Naive B cell (primary cell): Measurements from ENCODE around the gene PSMB2. TPM values are rescaled to one million over a fixed set of nuclear protein-coding genes. Genes with fewer than 3 reads are reported as not detected.

Experiments
- ATAC-seq, 2 donors: fragments of 150-1000 bp; cut with Tn5 transposase; 2 replicates each; pipeline ENCODE4 v1.10.0; 2021; ENCODE audit warnings: low read depth in 2 of 2, mild to moderate bottlenecking in 2 of 2, moderate library complexity in 2 of 2
- DNase-seq: peaks from one replicate; pipeline ENCODE4 v3.0.0; 2022
- H3K27ac Mint-ChIP-seq, 6 donors: one replicate each; pipeline ENCODE4 v1.8.0; 2020 to 2022; ENCODE audit warnings: mild to moderate bottlenecking in 6 of 6, mixed read lengths in 6 of 6, moderate library complexity in 5 of 6, inconsistent platforms in 2 of 6
- H3K27me3 Mint-ChIP-seq, 3 donors: one replicate each; pipeline ENCODE4 v1.8.0; 2021 to 2022; ENCODE audit warnings: mixed read lengths in 3 of 3, mild to moderate bottlenecking in 1 of 3
- H3K36me3 Mint-ChIP-seq, 2 donors: one replicate each; pipeline ENCODE4 v1.8.0; 2020 to 2022; ENCODE audit warnings: mixed read lengths in 2 of 2, inconsistent platforms in 1 of 2, mild to moderate bottlenecking in 1 of 2
- H3K4me1 Mint-ChIP-seq, 3 donors: one replicate each; pipeline ENCODE4 v1.8.0; 2020 to 2022; ENCODE audit warnings: mixed read lengths in 3 of 3, inconsistent platforms in 1 of 3, mild to moderate bottlenecking in 1 of 3, moderate library complexity in 1 of 3
- H3K4me3 Mint-ChIP-seq, 8 donors: one replicate each; pipeline ENCODE4 v1.8.0; 2020 to 2022; ENCODE audit warnings: mild to moderate bottlenecking in 8 of 8, mixed read lengths in 8 of 8, moderate library complexity in 8 of 8, inconsistent platforms in 2 of 8
- H3K9me3 Mint-ChIP-seq, 7 donors: one replicate each; pipeline ENCODE4 v1.8.0; 2020 to 2022; ENCODE audit warnings: mixed read lengths in 7 of 7, mild to moderate bottlenecking in 5 of 7, inconsistent platforms in 2 of 7, moderate library complexity in 1 of 7
- polyA plus RNA-seq, 6 donors: library from polyadenylated mRNA; unstranded; fragments of 300-500 nt; fragmentation: Illumina TruSeq; gene quantifications; one replicate each; pipeline ENCODE4 v1.2.3, GENCODE V29; 2021; ENCODE audit warnings: low read depth in 6 of 6

PSMB2 gene
- polyA plus RNA-seq, 6 donors from 2014 or later = 59.7 to 69.0 (median 65.9) TPM

DNA sequence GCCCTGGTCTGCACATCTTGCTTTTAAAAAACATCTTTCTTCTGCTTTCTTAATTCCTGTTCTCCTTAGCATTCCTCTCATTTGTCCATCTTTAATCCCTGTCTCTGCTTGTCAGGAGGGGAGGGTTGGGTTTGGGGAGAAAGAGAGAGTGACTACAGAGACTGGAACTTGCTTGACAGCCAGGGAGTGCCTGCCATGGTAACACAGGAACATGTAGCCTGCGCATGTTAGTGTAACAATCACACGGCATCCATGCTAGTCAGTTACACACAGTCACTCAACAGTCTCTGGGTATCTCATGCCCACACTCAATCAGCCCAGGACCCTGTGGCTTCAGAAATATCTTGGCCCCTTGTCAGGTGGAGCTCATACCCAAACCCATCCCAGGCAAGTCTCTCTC is 69.0 kb downstream of the PSMB2 start:
- H3K9me3 Mint-ChIP-seq = no peaks in the 10 kb centered on the region
- peaks cover 16 to 32% (median 24%) of the 10 kb centered on the region in 3 donors for H3K27me3 Mint-ChIP-seq
- DNase-seq = no peak
- H3K4me1 Mint-ChIP-seq = peaks cover 19 to 33% (median 24%) of the 10 kb centered on the region in 3 donors
- H3K36me3 Mint-ChIP-seq = peaks cover 0 to 4% of the 10 kb centered on the region in 2 donors
- H3K27ac Mint-ChIP-seq = peak overlapping the region in 2 of 6 donors; percentile 30 to 60
- no peak overlapping the region for H3K4me3 Mint-ChIP-seq
- no peak for ATAC-seq

DNA sequence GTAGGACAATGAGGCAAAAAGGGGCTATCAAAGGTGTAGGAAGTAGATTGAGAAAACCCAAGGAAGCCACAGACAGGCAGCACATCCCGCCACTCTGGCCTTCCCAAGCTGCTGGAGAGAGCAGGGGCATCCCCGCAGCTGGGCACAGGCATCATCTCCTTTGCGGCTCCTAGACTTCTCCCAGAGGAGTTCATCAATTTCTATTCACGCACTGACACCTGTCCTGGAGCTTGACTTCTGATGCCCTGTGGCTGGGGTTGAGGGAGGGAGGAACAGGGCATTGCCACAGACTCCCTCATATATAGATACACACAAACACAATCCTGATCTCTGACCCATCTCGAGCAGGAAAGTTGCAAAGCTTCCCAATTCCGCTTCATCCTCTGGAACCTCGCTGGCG is 70.1 kb downstream of the PSMB2 start:
- Mint-ChIP-seq H3K4me1 (peaks cover 16 to 27% (median 21%) of the 10 kb centered on the region in 3 donors), H3K36me3 (peaks cover 0 to 4% of the 10 kb centered on the region in 2 donors), H3K27ac (no peak overlapping the region), H3K9me3 (no peaks in the 10 kb centered on the region), H3K4me3 (no peak overlapping the region), H3K27me3 (peaks cover 16 to 32% (median 24%) of the 10 kb centered on the region in 3 donors)
- DNase-seq (no peak), ATAC-seq (no peak)

- no peaks in the 10 kb centered on the region for H3K9me3 Mint-ChIP-seq
- H3K36me3 Mint-ChIP-seq = peaks cover 0 to 4% of the 10 kb centered on the region in 2 donors
- peaks cover 10 to 21% (median 15%) of the 10 kb centered on the region in 3 donors for H3K4me1 Mint-ChIP-seq
- peak overlapping the region in 1 of 6 donors; percentile 56 for H3K27ac Mint-ChIP-seq
- ATAC-seq (no peak), DNase-seq (no peak)
- peaks cover 16 to 28% (median 24%) of the 10 kb centered on the region in 3 donors for H3K27me3 Mint-ChIP-seq
- H3K4me3 Mint-ChIP-seq = no peak overlapping the region
These were observed 70.7 kb downstream of the PSMB2 start for GRCh38 chr1:35570589-35571137.

- ATAC-seq (no peak), DNase-seq (no peak)
- no peak overlapping the region for H3K4me3 Mint-ChIP-seq
- no peak overlapping the region for H3K27ac Mint-ChIP-seq
- peaks cover 5 to 15% (median 11%) of the 10 kb centered on the region in 3 donors for H3K4me1 Mint-ChIP-seq
- no peaks in the 10 kb centered on the region for H3K9me3 Mint-ChIP-seq
- H3K27me3 Mint-ChIP-seq = peaks cover 16 to 21% (median 19%) of the 10 kb centered on the region in 3 donors
- H3K36me3 Mint-ChIP-seq = no peaks in the 10 kb centered on the region
These were observed 71.4 kb downstream of the PSMB2 start for GRCh38 chr1:35569936-35570335.

DNA sequence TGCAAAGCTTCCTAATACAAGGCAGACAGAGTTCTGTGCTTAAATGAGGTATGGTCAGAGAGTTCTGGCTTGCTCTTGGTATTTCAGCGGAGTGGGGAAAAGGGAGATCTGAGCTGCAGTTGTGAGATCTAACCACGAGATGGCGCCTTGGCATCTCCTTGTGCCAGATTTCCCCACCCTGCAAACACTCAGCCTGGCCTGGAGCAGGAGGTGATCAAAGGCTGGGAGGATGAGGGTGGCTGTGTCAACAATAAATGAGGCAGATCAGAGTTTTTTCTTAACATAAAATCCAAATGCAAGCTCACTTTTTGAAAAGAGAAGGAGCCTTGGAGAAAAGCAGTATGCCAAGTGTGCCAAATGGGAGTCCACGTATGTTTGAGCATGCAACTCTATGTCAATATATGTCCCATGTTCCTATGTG is 72.3 kb downstream of the PSMB2 start:
- DNase-seq (peak; percentile 55), ATAC-seq (peak; percentile 59 to 69)
- Mint-ChIP-seq H3K4me1 (peaks cover 11 to 22% (median 19%) of the 10 kb centered on the region in 3 donors), H3K9me3 (no peaks in the 10 kb centered on the region), H3K27ac (no peak overlapping the region), H3K36me3 (no peaks in the 10 kb centered on the region), H3K4me3 (no peak overlapping the region), H3K27me3 (peaks cover 16 to 19% (median 16%) of the 10 kb centered on the region in 3 donors)

- DNase-seq = no peak
- Mint-ChIP-seq H3K9me3 (no peaks in the 10 kb centered on the region), H3K27me3 (peaks cover 16 to 19% (median 16%) of the 10 kb centered on the region in 3 donors), H3K4me1 (peaks cover 11 to 22% (median 19%) of the 10 kb centered on the region in 3 donors), H3K36me3 (no peaks in the 10 kb centered on the region), H3K27ac (no peak overlapping the region), H3K4me3 (no peak overlapping the region)
- ATAC-seq = no peak
These were observed 73.3 kb downstream of the PSMB2 start for GRCh38 chr1:35567947-35568558.

DNA sequence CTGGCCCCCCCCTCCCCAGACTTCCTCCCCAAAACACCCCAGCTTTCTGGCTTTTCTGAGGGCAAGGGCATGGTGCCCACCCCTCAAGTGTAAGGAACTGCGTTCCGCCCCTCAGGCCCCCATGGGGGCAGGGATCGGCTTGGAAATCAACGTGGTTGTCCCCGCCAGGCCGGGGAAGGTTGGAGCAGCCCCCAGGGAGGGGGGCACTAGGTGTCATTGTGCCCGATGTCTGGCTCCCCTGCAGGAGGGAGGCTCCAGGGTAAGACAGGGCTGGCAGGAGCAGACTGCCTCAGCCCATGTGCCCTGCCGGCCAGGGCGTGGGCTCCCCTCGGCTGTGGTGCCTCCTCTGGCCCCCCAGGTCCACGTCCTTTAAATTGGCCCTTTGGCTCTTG is 75.6 kb downstream of the PSMB2 start:
- DNase-seq (no peak), ATAC-seq (no peak)
- H3K4me1 Mint-ChIP-seq = peaks cover 15 to 27% (median 23%) of the 10 kb centered on the region in 3 donors
- no peaks in the 10 kb centered on the region for H3K9me3 Mint-ChIP-seq
- no peaks in the 10 kb centered on the region for H3K36me3 Mint-ChIP-seq
- peaks cover 0 to 5% (median 0%) of the 10 kb centered on the region in 3 donors for H3K27me3 Mint-ChIP-seq
- H3K4me3 Mint-ChIP-seq = no peak overlapping the region
- no peak overlapping the region for H3K27ac Mint-ChIP-seq

DNA sequence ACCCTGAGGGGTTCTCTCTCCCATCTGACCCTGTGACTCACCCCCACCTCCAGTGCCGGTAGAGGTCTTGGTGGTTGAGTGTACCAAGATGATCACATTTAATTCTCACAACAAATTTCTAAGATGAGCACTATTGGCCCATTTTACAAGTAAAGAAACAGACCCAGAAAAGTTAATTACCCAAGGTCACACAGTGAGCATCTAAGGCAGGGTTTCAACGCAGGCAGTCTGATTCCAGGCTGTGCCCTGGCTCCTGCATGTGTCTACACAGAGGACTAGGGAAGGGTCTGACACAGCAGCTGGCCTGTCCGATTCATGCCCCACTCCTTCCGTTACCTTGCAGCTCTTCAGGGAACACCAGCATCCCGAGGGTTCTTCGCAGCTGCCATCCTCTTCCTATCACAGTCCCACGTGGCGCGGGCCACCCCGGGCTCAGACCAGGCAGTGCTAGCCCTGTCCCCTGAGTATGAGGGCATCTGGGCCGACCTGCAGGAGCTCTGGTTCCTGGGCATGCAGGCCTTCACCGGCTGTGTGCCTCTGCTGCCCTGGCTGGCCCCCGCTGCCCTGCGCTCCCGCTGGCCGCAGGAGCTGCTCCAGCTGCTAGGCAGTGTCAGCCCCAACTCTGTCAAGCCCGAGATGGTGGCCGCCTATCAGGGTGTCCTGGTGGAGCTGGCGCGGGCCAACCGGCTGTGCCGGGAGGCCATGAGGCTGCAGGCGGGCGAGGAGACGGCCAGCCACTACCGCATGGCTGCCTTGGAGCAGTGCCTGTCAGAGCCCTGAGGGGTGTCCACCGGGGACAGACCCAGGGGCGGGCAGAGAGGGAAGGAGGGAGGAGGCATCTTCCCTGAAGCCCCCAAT is 76.2 kb downstream of the PSMB2 start:
- Mint-ChIP-seq H3K27me3 (no peaks in the 10 kb centered on the region), H3K27ac (peak overlapping the region in 3 of 6 donors; percentile 14 to 81 (median 54)), H3K9me3 (no peaks in the 10 kb centered on the region), H3K36me3 (no peaks in the 10 kb centered on the region), H3K4me1 (peaks cover 15 to 28% (median 23%) of the 10 kb centered on the region in 3 donors), H3K4me3 (peak overlapping the region in 1 of 8 donors; percentile 6)
- DNase-seq (no peak), ATAC-seq (no peak)

DNA sequence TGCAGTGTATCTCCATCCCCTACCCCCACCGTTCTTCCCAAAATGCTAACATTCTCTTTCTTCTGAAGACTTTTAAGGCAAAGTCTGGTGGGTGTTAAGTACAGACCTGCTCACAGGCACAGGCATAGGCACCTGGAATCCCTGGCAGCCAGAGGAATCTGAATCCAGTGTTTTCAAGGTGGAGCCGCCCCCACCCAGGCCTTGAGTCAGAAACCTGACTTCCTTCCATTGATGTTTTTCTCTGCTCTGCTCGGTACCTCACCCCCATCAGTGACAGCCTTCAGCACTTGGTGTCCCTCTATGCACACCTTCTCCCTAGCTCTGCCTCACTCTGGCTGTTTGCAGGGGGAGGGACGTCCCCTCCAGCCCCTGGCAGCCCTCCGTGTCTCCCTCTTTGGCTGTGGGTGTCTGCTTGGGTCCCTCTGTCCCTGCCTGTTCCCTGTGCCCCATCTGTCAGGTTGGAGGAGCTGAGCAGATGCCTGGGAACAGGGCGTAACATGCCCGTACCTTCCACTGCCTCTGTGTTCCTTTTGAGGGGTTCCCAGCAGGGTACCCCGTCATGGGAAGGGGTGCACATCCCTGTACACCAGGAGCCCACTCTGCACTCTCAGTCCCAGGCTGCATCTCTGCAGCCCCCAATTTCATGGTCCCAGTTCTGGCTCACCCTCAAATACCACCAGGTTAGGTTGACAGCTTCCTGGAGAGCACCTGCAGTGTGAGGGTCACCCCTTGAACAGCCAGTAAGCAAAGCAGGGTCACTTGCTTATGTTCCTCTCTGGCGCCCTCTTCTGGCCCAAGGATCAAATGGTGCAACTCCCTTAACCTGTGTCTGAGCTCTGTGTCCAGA is 77.1 kb downstream of the PSMB2 start:
- peak; percentile 72 to 78 for ATAC-seq
- no peaks in the 10 kb centered on the region for H3K27me3 Mint-ChIP-seq
- peak overlapping the region in 1 of 8 donors; percentile 6 for H3K4me3 Mint-ChIP-seq
- DNase-seq = peak; percentile 68
- no peaks in the 10 kb centered on the region for H3K9me3 Mint-ChIP-seq
- H3K27ac Mint-ChIP-seq = peak overlapping the region in 4 of 6 donors; percentile 14 to 81 (median 55)
- H3K36me3 Mint-ChIP-seq = no peaks in the 10 kb centered on the region
- H3K4me1 Mint-ChIP-seq = peaks cover 20 to 35% (median 27%) of the 10 kb centered on the region in 3 donors

DNA sequence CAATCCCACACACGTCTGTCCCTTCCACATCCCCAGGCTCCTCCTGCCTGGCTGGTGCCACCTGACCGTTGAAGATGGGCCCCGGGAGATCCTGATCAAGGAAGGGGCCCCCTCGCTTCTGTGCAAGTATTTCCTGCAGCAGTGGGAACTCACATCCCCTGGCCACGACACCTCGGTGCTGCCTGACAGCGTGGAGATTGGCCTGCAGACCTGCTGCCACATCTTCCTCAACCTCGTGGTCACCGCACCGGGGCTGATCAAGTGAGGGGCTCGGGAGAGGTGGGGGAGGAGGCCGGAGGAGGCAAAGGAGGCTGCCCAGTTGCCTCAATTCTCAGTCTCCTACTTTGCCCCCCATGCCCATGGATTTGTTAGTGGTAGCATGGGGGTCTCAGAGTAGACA is 78.2 kb downstream of the PSMB2 start:
- Mint-ChIP-seq H3K36me3 (no peaks in the 10 kb centered on the region), H3K27me3 (no peaks in the 10 kb centered on the region), H3K27ac (peak overlapping the region in 1 of 6 donors; percentile 30), H3K4me3 (no peak overlapping the region), H3K9me3 (no peaks in the 10 kb centered on the region), H3K4me1 (peaks cover 23 to 30% (median 25%) of the 10 kb centered on the region in 3 donors)
- ATAC-seq (no peak), DNase-seq (no peak)

- peak overlapping the region in 2 of 8 donors; percentile 53 to 69 for H3K4me3 Mint-ChIP-seq
These were observed 79.2 kb downstream of the PSMB2 start for GRCh38 chr1:35561972-35562680.

DNA sequence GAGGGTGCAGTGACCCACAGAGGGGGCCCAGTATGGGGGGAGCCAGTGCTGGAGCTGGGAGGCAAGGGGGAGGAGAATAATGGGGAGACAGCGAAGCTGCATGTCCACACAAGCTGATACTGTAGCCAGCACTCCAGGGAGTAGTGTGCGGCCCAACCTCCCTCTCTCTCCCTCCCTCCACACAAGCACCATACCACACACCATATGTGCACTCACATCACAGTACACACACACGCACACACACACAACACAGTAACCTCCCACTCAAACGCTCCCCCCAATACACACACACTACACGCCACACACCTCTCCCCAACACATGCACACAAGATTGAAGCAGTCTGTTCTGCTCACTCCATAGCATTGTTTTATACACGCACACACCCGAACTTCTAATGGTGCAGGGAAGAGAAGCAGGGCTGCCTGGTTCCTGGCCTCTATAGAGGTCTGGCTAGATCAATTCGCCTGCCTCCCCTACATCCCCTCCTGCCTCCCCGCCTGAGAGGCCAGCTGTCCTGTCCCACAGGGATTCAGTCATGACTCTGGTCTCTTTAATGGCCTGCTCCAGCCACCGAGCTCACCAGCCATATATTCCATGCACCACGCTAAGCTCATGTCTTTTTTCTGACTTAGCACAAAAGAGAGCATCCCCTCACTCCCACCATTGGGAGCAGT is 79.9 kb downstream of the PSMB2 start:
- no peaks in the 10 kb centered on the region for H3K27me3 Mint-ChIP-seq
- no peaks in the 10 kb centered on the region for H3K36me3 Mint-ChIP-seq
- peak overlapping the region in 2 of 6 donors; percentile 66 to 69 for H3K27ac Mint-ChIP-seq
- H3K9me3 Mint-ChIP-seq = no peaks in the 10 kb centered on the region
- no peak for DNase-seq
- ATAC-seq = no peak
- peaks cover 30 to 34% (median 33%) of the 10 kb centered on the region in 3 donors for H3K4me1 Mint-ChIP-seq
- H3K4me3 Mint-ChIP-seq = peak overlapping the region in 4 of 8 donors; percentile 4 to 55 (median 38)

More at GRCh38 chr1:35561972-35562680, 79.2 kb downstream of the PSMB2 start:
- peak overlapping the region in 2 of 6 donors; percentile 32 to 69 for H3K27ac Mint-ChIP-seq
- no peaks in the 10 kb centered on the region for H3K9me3 Mint-ChIP-seq
- no peaks in the 10 kb centered on the region for H3K36me3 Mint-ChIP-seq
- DNase-seq (no peak), ATAC-seq (no peak)
- H3K4me1 Mint-ChIP-seq = peaks cover 30 to 31% (median 30%) of the 10 kb centered on the region in 3 donors
- H3K27me3 Mint-ChIP-seq = no peaks in the 10 kb centered on the region
